Chondrocyte (in vitro differentiated cells): Measurements from ENCODE around the gene GLT1D1. TPM values are rescaled to one million over a fixed set of nuclear protein-coding genes. Genes with fewer than 3 reads are reported as not detected.

Experiments
- DNase-seq: peaks from one replicate; pipeline ENCODE4 v3.0.0; 2021; ENCODE audit warnings: mixed read lengths, low spot score
- H3K27ac Mint-ChIP-seq: one replicate; pipeline ENCODE4 v1.8.0; 2021; ENCODE audit warnings: mild to moderate bottlenecking, moderate library complexity, mixed read lengths; ENCODE audit not compliant: unreplicated experiment
- H3K27me3 Mint-ChIP-seq: 2 replicates; pipeline ENCODE4 v1.8.0; 2021; ENCODE audit warnings: low read depth, mixed read lengths
- H3K36me3 Mint-ChIP-seq: 2 replicates; pipeline ENCODE4 v1.8.0; 2021; ENCODE audit warnings: low read depth, mixed read lengths
- H3K4me1 Mint-ChIP-seq: 2 replicates; pipeline ENCODE4 v1.8.0; 2021; ENCODE audit warnings: low read depth, mild to moderate bottlenecking, mixed read lengths
- H3K4me3 Mint-ChIP-seq: one replicate; pipeline ENCODE4 v1.8.0; 2021; ENCODE audit warnings: mild to moderate bottlenecking, moderate library complexity, mixed read lengths; ENCODE audit not compliant: unreplicated experiment
- H3K9me3 Mint-ChIP-seq: 2 replicates; pipeline ENCODE4 v1.8.0; 2021; ENCODE audit warnings: low read depth, mixed read lengths
- total RNA-seq: library from RNA; stranded (reverse); gene quantifications from 3 replicates; pipeline ENCODE4 v1.2.1, GENCODE V29; 2021
- TF ChIP-seq, protein P1 (sequence below): fragments of 200-600 bp; sonication (generic); IDR thresholded peaks from 2 replicates; pipeline ENCODE4 v1.5.0; 2021; ENCODE audit warnings: antibody characterized with exemption, mild to moderate bottlenecking, moderate library complexity

GLT1D1 gene
- total RNA-seq, 1 donor from 2014 or later: 0.22 TPM

DNA sequence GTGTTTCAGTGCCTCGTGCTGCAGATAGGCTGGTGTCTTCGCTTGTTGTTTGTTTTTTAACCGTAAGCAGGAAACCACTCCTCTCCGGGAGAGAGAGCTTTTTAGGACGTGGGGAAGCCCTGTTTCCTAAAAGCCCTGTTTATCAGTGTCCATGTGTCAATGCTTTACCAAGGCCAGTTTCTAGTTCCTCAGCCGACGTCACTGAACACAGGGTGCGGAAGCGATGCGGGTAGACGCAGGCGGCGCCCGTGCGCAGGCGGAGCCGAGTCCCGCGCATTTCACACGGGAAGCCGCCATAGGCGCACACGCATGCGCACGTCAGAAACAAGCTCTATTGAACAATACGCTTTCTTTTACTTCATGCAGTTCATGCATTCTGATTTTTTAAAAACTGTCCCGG is 79.8 kb downstream of the GLT1D1 start:
- Mint-ChIP-seq H3K4me1 (no peaks in the 10 kb centered on the region), H3K27me3 (peaks cover 3% of the 10 kb centered on the region), H3K27ac (no peak overlapping the region), H3K4me3 (no peak overlapping the region), H3K9me3 (peaks cover 5% of the 10 kb centered on the region), H3K36me3 (peaks cover 2% of the 10 kb centered on the region)
- TF ChIP-seq, protein P1, sequence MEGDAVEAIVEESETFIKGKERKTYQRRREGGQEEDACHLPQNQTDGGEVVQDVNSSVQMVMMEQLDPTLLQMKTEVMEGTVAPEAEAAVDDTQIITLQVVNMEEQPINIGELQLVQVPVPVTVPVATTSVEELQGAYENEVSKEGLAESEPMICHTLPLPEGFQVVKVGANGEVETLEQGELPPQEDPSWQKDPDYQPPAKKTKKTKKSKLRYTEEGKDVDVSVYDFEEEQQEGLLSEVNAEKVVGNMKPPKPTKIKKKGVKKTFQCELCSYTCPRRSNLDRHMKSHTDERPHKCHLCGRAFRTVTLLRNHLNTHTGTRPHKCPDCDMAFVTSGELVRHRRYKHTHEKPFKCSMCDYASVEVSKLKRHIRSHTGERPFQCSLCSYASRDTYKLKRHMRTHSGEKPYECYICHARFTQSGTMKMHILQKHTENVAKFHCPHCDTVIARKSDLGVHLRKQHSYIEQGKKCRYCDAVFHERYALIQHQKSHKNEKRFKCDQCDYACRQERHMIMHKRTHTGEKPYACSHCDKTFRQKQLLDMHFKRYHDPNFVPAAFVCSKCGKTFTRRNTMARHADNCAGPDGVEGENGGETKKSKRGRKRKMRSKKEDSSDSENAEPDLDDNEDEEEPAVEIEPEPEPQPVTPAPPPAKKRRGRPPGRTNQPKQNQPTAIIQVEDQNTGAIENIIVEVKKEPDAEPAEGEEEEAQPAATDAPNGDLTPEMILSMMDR: no peak
- DNase-seq: no peak

DNA sequence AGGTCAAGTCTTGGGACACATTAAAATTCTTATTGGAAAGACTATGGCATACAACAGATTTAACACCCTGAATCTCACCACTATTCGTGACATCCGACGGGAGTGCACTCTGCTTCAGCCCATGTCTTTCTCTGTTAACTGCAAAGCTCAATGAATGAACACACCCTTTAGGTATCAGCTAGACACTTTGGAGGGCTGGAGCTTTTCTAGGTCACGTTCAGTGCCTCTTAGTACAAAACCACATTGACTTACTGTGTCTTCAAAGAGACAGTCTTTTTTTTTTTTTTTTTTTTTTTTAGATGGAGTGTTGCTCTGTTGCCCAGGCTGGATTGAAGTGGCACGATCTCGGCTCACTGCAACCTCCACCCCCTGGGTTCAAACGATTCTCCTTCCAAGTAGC is 80.6 kb downstream of the GLT1D1 start:
- no peak for DNase-seq
- peaks cover 3% of the 10 kb centered on the region for H3K27me3 Mint-ChIP-seq
- peaks cover 2% of the 10 kb centered on the region for H3K36me3 Mint-ChIP-seq
- H3K27ac Mint-ChIP-seq: no peak overlapping the region
- H3K4me1 Mint-ChIP-seq: no peaks in the 10 kb centered on the region
- TF ChIP-seq, protein P1: no peak
- H3K4me3 Mint-ChIP-seq: no peak overlapping the region
- H3K9me3 Mint-ChIP-seq: peaks cover 5% of the 10 kb centered on the region

- Mint-ChIP-seq H3K27me3 (peaks cover 3% of the 10 kb centered on the region), H3K4me1 (no peaks in the 10 kb centered on the region), H3K4me3 (no peak overlapping the region), H3K27ac (no peak overlapping the region), H3K9me3 (no peaks in the 10 kb centered on the region), H3K36me3 (no peaks in the 10 kb centered on the region)
- DNase-seq: no peak
- TF ChIP-seq, protein P1: no peak
These were observed 85.6 kb downstream of the GLT1D1 start for GRCh38 chr12:128938886-128939285.

- peaks cover 3% of the 10 kb centered on the region for H3K27me3 Mint-ChIP-seq
- no peaks in the 10 kb centered on the region for H3K4me1 Mint-ChIP-seq
- no peaks in the 10 kb centered on the region for H3K9me3 Mint-ChIP-seq
- H3K27ac Mint-ChIP-seq: no peak overlapping the region
- no peaks in the 10 kb centered on the region for H3K36me3 Mint-ChIP-seq
- no peak overlapping the region for H3K4me3 Mint-ChIP-seq
- TF ChIP-seq, protein P1: no peak
- DNase-seq: no peak
These were observed 87.0 kb downstream of the GLT1D1 start for GRCh38 chr12:128940090-128940888.

GRCh38 chr12:128940974-128941373 is 87.7 kb downstream of the GLT1D1 start:
- no peak overlapping the region for H3K4me3 Mint-ChIP-seq
- no peaks in the 10 kb centered on the region for H3K9me3 Mint-ChIP-seq
- H3K27ac Mint-ChIP-seq: no peak overlapping the region
- H3K4me1 Mint-ChIP-seq: no peaks in the 10 kb centered on the region
- no peaks in the 10 kb centered on the region for H3K36me3 Mint-ChIP-seq
- H3K27me3 Mint-ChIP-seq: peaks cover 3% of the 10 kb centered on the region
- TF ChIP-seq, protein P1: no peak
- DNase-seq: no peak
